LNCaP clone FGC (cell line): Measurements from ENCODE around the gene MYL4.
A peak's percentile ranks its signal among the peaks of the same experiment; 100 is the strongest.
"Not testable (repeated sequence)": the region's sequence is repeated elsewhere in the genome, so short reads cannot be mapped to it uniquely, and the experiment has no call there.

Source experiments
- DNase-seq: peaks from one replicate; pipeline ENCODE4 v3.0.0-alpha.2; 2011; ENCODE audit warnings: low read depth
- H3K4me3 ChIP-seq: 2 replicates; pipeline ENCODE4 v1.5.1; 2011; ENCODE audit warnings: mild to moderate bottlenecking, low read depth, low read length, control low read depth
- TF ChIP-seq, protein P1 (sequence below): IDR thresholded peaks from 2 replicates; pipeline ENCODE4 v1.5.1; 2012; ENCODE audit warnings: mild to moderate bottlenecking; ENCODE audit not compliant: control insufficient read depth, insufficient read depth; ENCODE audit errors: extremely low read depth

Gene MYL4

DNA sequence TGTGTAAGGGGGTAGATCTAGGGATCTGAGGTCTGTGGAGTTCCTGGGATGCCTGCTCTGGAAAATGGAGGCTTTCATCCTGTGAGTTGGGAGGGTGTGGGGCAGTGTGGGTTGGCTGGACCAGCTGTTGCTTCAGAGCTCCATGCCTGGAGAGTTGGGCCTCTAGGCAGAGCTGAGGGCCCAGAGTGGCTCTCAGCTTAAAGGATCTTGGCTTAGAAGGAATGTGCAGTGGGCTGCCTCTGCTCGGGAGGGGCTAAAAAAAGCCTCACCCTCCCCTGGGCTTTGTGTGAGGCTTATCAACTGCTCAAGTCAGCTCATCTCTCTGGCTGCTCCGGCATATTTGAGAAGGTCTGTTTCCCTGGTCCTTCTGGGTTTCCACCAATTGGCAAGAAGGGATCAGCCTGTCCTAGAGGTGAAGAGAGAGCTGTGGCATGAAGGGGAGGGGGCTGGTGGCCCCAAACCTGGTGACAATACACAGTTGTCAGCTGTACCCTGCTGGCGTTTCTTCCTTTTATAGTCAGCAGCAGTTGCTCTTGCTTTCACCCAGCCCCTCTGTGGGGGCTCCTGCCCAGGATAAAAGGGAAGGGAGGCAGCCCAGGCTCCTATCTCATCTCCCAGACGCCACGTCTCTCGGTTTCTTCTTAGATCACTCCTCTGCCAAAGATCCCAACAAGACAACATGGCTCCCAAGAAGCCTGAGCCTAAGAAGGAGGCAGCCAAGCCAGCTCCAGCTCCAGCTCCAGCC is at the start of gene MYL4:
Gene MYL4, plus strand, starts transcription at position 605 of the 745 bp plus-strand sequence. Its CDS starts 75 bp downstream, at position 680.
- no peak within 1 kb of the TSS for H3K4me3 ChIP-seq
- DNase-seq, result no peak
- TF ChIP-seq, protein P1, sequence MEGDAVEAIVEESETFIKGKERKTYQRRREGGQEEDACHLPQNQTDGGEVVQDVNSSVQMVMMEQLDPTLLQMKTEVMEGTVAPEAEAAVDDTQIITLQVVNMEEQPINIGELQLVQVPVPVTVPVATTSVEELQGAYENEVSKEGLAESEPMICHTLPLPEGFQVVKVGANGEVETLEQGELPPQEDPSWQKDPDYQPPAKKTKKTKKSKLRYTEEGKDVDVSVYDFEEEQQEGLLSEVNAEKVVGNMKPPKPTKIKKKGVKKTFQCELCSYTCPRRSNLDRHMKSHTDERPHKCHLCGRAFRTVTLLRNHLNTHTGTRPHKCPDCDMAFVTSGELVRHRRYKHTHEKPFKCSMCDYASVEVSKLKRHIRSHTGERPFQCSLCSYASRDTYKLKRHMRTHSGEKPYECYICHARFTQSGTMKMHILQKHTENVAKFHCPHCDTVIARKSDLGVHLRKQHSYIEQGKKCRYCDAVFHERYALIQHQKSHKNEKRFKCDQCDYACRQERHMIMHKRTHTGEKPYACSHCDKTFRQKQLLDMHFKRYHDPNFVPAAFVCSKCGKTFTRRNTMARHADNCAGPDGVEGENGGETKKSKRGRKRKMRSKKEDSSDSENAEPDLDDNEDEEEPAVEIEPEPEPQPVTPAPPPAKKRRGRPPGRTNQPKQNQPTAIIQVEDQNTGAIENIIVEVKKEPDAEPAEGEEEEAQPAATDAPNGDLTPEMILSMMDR, result no peak

DNA sequence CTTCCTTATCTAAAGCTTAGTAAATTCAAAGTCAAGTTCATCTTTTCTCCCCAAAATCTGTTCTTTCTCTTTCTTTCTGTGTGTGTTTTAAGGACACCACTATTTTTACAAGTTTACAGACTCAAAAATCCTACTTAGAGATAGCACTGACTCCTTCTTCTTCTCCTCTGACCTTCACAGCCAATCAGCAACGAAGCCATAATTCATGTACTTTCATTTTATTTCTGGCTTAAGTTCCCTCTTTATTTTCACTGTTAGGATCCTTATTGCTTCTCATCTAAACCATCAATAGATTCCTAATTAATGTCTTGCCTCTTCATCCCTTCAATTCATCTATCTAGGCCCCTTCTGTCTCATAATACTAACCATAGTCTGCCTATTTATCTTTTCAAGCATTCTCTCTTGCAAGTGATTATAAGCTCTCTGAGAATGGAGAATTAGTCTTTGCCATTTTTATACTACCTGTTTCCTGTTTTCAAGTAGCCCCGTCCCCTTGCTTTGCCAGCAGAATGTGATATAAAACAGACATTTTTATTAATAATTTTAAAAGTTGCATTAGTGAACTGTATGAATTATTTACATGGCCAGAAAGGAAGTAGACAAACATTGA is 47.0 kb upstream of the MYL4 start:
- H3K4me3 ChIP-seq, result no peak overlapping the region

DNA sequence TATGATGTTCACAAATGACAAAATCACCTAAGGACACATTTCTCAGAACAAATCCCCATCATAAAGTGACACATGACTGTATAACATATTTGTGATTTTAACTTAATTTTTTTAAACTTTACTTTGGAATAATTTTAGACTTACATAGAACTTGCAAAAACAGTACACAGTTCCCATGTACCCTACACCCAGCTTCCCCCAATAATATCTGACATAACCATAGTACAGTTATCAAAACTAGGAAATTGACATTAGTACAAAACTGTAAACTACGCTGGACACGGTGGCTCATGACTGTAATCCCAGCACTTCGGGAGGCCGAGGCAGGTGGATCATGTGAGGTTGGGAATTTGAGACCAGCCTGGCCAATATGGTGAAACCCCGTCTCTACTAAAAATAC is 44.9 kb upstream of the MYL4 start:
- DNase-seq, result no peak
- no peak overlapping the region for H3K4me3 ChIP-seq
- TF ChIP-seq, protein P1, result no peak

More for the DNA sequence above, 47.0 kb upstream of the MYL4 start:
- TF ChIP-seq, protein P1, result no peak
- no peak for DNase-seq

DNA sequence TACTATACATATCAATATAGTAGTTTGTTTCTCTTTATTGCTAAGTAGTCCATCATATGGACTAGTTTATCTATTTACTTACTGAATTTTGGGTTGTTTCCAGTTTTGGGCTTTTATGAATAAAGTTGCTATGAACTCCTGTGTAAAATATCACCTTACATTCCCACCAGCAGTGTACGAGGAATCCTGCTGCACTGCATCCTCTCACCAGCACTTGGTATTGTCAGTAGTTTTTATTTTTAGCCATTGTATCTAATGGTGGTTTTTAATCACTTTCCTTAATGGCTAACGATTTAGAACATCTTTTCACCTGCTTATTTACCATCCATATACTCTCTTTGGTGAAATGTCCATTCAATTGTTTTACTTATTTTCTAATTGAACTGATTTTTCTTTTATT is 44.0 kb upstream of the MYL4 start:
- no peak overlapping the region for H3K4me3 ChIP-seq
- TF ChIP-seq, protein P1, result no peak
- peak; percentile 18 for DNase-seq

DNA sequence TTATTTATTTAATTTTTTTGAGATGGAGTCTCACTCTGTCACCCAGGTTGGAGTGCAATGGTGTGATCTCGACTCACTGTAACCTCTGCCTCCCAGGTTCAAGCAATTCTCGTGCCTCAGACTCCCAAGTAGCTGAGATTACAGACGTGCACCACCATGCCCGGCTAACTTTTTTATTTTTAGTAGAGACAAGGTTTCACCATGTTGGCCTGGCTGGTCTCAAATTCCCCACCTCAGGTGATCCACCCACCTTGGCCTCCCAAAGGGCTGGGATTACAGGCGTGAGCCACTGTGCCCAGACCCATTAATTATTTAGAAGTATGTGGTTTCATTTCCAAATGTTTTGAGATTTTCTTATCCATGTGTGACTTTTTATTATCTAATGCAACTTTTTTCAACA is 42.3 kb upstream of the MYL4 start:
- not testable (repeated sequence) for DNase-seq

DNA sequence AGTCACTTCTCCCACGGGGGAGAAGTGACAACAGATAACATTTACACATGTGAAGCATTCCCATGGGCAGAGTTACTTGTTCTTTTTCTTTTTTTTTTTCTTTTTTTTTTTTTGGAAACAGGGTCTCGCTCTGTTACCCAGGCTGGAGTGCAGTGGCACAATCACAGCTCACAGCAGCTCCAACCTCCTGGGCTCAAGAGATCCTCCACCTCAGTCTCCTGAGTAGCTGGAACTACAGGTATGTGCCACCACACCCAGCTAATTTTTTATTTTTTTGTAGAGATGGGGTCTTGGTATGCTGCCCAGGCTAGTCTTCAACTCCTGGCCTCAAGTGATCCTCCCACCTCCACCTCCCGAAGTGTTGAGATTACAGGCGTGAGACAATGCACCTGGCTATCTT is 40.3 kb upstream of the MYL4 start:
- not testable (repeated sequence) for H3K4me3 ChIP-seq, DNase-seq

More for the DNA sequence above, 42.3 kb upstream of the MYL4 start:
- not testable (repeated sequence) for H3K4me3 ChIP-seq

DNA sequence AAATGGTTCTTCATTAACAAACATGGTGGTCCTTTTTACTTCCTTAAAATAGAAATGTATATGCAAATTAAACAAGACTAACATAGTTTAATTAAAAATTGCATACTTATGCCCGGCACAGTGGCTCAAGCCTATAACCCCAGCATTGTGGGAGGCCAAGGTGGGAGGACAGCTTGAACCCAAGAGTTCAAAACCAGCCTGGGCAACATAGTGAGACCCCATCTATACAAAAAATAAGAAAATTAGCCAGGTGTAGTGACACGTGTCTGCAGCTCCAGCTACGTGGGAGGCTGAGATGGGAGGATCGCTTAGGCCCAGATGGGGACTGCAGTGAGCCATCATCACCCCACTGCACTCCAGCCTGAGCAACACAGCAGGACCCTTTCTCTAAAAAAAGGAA is 38.4 kb upstream of the MYL4 start:
- TF ChIP-seq, protein P1, result no peak
- DNase-seq, result no peak
- H3K4me3 ChIP-seq, result no peak overlapping the region
